Measurements from ENCODE around the gene CDADC1. TPM values are rescaled to one million over a fixed set of nuclear protein-coding genes. Genes with fewer than 3 reads are reported as not detected.

CDADC1 gene
- total and polyA plus RNA-seq, 2 of the 13 experiments (the other 11 are each of a cell fraction or from before 2014, with no cell fraction given): 2.4 to 9.0 TPM

DNA sequence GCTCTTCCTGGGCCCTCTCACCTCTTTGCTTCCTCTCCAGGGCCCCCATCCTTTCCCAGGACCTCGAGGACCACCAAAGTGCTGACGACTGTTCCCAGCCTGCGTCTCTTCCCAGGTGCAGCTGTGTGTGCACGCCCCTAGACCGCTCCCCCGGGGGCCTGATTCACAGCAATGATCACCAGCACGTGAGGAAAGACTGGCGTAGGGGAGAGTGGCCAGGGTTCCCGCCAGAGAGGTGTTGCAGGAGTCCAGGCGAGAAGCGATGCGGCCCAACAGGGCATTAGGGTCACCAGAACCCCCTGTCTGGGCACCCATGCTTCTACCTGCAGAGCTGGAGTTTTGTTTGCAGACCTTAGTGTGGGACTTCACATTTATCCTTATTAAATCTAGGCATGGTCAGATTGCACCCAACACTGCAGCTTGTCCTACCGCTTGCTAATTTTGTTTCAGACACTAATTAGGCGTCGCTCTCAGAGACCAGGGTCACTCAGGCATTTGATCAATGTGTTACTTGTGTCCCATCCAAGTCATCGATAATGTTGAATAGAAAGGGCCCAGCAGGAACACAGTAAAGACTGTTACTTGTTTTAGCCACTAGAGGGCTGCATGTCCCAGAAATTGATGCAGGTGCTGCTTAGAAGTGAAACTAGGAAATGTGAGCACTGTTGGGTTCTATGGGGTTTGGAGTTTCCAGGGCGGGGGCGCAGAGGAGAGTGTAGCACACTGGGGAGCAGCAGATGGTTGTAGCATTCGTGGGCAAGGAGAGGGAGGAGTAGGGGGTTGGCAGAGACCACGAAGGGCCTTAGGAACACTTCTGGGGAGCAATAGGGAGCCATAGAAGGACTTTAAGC, 53.2 kb downstream of the CDADC1 start (continued):
- TF ChIP-seq TGIF2 (CRISPR knock-in tag; IDR thresholded peaks at IDR 0.05): no peak
- no peak for TF ChIP-seq NR2F6 (IDR thresholded peaks at IDR 0.05)
- 0 out of 2 replicates have a peak, but pooled peaks have one; percentile 17 for TF ChIP-seq NR2F6 (CRISPR knock-in tag; IDR thresholded peaks at IDR 0.05)
- no peak for TF ChIP-seq ZNF431 (CRISPR knock-in tag; IDR thresholded peaks at IDR 0.05; ENCODE audit: borderline replicate concordance, low read depth)
- TF ChIP-seq, protein P1, sequence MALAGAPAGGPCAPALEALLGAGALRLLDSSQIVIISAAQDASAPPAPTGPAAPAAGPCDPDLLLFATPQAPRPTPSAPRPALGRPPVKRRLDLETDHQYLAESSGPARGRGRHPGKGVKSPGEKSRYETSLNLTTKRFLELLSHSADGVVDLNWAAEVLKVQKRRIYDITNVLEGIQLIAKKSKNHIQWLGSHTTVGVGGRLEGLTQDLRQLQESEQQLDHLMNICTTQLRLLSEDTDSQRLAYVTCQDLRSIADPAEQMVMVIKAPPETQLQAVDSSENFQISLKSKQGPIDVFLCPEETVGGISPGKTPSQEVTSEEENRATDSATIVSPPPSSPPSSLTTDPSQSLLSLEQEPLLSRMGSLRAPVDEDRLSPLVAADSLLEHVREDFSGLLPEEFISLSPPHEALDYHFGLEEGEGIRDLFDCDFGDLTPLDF (CRISPR knock-in tag; IDR thresholded peaks at IDR 0.05): no peak
- no peak for TF ChIP-seq EP300 (IDR thresholded peaks at IDR 0.05; ENCODE audit: low read depth in 2 of 2, low read length in 2 of 2)
- 0 out of 2 replicates have a peak, but pooled peaks have one; percentile 15 for TF ChIP-seq EP300 (CRISPR knock-in tag; IDR thresholded peaks at IDR 0.05; ENCODE audit: borderline replicate concordance)
- TF ChIP-seq TARDBP (CRISPR knock-in tag; IDR thresholded peaks at IDR 0.05): peak; percentile 50; the same call in 1 of the 2 replicates
- no peak for TF ChIP-seq KDM6A (CRISPR knock-in tag; IDR thresholded peaks at IDR 0.05; ENCODE audit: low read depth)
- 0 out of 2 replicates have a peak, but pooled peaks have one; percentile 19 for TF ChIP-seq PITX1 (CRISPR knock-in tag; IDR thresholded peaks at IDR 0.05)
- no peak for TF ChIP-seq ZNF496 (CRISPR knock-in tag; IDR thresholded peaks at IDR 0.05; ENCODE audit: insufficient replicate concordance)
- TF ChIP-seq, protein P2, sequence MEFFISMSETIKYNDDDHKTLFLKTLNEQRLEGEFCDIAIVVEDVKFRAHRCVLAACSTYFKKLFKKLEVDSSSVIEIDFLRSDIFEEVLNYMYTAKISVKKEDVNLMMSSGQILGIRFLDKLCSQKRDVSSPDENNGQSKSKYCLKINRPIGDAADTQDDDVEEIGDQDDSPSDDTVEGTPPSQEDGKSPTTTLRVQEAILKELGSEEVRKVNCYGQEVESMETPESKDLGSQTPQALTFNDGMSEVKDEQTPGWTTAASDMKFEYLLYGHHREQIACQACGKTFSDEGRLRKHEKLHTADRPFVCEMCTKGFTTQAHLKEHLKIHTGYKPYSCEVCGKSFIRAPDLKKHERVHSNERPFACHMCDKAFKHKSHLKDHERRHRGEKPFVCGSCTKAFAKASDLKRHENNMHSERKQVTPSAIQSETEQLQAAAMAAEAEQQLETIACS (CRISPR knock-in tag; IDR thresholded peaks at IDR 0.05): no peak
- peak; percentile 83 for TF ChIP-seq SMC3 (IDR thresholded peaks at IDR 0.05; ENCODE audit: low read length)
- TF ChIP-seq SCMH1 (CRISPR knock-in tag; IDR thresholded peaks at IDR 0.05; ENCODE audit: borderline replicate concordance): no peak
- TF ChIP-seq ZMYM3 (CRISPR knock-in tag; IDR thresholded peaks at IDR 0.05): peak; percentile 24; the same call in 1 of the 2 replicates
- TF ChIP-seq, protein P3, sequence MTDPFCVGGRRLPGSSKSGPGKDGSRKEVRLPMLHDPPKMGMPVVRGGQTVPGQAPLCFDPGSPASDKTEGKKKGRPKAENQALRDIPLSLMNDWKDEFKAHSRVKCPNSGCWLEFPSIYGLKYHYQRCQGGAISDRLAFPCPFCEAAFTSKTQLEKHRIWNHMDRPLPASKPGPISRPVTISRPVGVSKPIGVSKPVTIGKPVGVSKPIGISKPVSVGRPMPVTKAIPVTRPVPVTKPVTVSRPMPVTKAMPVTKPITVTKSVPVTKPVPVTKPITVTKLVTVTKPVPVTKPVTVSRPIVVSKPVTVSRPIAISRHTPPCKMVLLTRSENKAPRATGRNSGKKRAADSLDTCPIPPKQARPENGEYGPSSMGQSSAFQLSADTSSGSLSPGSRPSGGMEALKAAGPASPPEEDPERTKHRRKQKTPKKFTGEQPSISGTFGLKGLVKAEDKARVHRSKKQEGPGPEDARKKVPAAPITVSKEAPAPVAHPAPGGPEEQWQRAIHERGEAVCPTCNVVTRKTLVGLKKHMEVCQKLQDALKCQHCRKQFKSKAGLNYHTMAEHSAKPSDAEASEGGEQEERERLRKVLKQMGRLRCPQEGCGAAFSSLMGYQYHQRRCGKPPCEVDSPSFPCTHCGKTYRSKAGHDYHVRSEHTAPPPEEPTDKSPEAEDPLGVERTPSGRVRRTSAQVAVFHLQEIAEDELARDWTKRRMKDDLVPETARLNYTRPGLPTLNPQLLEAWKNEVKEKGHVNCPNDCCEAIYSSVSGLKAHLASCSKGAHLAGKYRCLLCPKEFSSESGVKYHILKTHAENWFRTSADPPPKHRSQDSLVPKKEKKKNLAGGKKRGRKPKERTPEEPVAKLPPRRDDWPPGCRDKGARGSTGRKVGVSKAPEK (CRISPR knock-in tag; IDR thresholded peaks at IDR 0.05; ENCODE audit: borderline replicate concordance): no peak
- TF ChIP-seq KAT8 (CRISPR knock-in tag; IDR thresholded peaks at IDR 0.05): peak; percentile 27; the same call in 1 of the 2 replicates
- TF ChIP-seq ZNF530 (CRISPR knock-in tag; IDR thresholded peaks at IDR 0.05; ENCODE audit: low read depth): no peak
- TF ChIP-seq, protein P4, sequence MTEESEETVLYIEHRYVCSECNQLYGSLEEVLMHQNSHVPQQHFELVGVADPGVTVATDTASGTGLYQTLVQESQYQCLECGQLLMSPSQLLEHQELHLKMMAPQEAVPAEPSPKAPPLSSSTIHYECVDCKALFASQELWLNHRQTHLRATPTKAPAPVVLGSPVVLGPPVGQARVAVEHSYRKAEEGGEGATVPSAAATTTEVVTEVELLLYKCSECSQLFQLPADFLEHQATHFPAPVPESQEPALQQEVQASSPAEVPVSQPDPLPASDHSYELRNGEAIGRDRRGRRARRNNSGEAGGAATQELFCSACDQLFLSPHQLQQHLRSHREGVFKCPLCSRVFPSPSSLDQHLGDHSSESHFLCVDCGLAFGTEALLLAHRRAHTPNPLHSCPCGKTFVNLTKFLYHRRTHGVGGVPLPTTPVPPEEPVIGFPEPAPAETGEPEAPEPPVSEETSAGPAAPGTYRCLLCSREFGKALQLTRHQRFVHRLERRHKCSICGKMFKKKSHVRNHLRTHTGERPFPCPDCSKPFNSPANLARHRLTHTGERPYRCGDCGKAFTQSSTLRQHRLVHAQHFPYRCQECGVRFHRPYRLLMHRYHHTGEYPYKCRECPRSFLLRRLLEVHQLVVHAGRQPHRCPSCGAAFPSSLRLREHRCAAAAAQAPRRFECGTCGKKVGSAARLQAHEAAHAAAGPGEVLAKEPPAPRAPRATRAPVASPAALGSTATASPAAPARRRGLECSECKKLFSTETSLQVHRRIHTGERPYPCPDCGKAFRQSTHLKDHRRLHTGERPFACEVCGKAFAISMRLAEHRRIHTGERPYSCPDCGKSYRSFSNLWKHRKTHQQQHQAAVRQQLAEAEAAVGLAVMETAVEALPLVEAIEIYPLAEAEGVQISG (CRISPR knock-in tag; IDR thresholded peaks at IDR 0.05): no peak
- TF ChIP-seq AGO1 (IDR thresholded peaks at IDR 0.05; ENCODE audit: low read depth, low read length, poor library complexity, severe bottlenecking): no peak
- TF ChIP-seq SOX6 (IDR thresholded peaks at IDR 0.05): no peak
- no peak for TF ChIP-seq SOX6 (CRISPR knock-in tag; IDR thresholded peaks at IDR 0.05)

Measured in HepG2 (cell line).